ENCODE results near the gene LRMDA.

- TF ChIP-seq CTCF (IDR thresholded peaks at IDR 0.05): no peak
- TF ChIP-seq JUN (IDR thresholded peaks at IDR 0.05): no peak
- TF ChIP-seq POLR2A (IDR thresholded peaks at IDR 0.05; ENCODE audit: low read length): no peak
- TF ChIP-seq RAD21 (conservative IDR thresholded peaks at IDR 0.05 in 1 of 2, IDR thresholded peaks at IDR 0.05 in 1 of 2): no peak
- TF ChIP-seq HMGXB4 (CRISPR knock-in tag; IDR thresholded peaks at IDR 0.05; ENCODE audit: borderline replicate concordance): no peak
- TF ChIP-seq ZFP36 (IDR thresholded peaks at IDR 0.05; ENCODE audit: borderline replicate concordance, partially characterized antibody): no peak
- no peak for TF ChIP-seq POLR2AphosphoS2 (conservative IDR thresholded peaks at IDR 0.05; ENCODE audit: low read length)
Measured at GRCh38 chr10:75648854-75649253, 217.4 kb downstream of the LRMDA start.

Data from A549 (cell line).